NB4 (cell line): ENCODE data around the gene SHKBP1.

Experiments used
- DNase-seq: peaks from one replicate; pipeline ENCODE4 v3.0.0; 2010; ENCODE audit warnings: low read depth
- H3K4me3 ChIP-seq: one replicate; pipeline ENCODE4 v1.5.1; 2011; ENCODE audit warnings: mild to moderate bottlenecking, low read depth, low read length, moderate library complexity
- MYC ChIP-seq: IDR thresholded peaks from 2 replicates; pipeline ENCODE4 v1.6.1; 2011; ENCODE audit warnings: low read depth, low read length
- POLR2A ChIP-seq: IDR thresholded peaks from 2 replicates; pipeline ENCODE4 v1.6.1; 2011; ENCODE audit warnings: mild to moderate bottlenecking; ENCODE audit not compliant: insufficient read length; ENCODE audit errors: extremely low read depth
- TF ChIP-seq, protein P1 (sequence below): IDR thresholded peaks from 2 replicates; pipeline ENCODE4 v1.6.1; 2011; ENCODE audit warnings: low read depth, low read length
- TF ChIP-seq, protein P2 (sequence below): IDR thresholded peaks from one replicate; pipeline ENCODE4 v1.5.1; 2012; ENCODE audit warnings: low read depth, low read length

SHKBP1 gene

GRCh38 chr19:40614622-40615411 lies 38.1 kb downstream of the SHKBP1 start:
- DNase-seq: no peak
- TF ChIP-seq, protein P1, sequence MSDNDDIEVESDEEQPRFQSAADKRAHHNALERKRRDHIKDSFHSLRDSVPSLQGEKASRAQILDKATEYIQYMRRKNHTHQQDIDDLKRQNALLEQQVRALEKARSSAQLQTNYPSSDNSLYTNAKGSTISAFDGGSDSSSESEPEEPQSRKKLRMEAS: no peak
- TF ChIP-seq MYC (no peak), POLR2A (no peak)
- TF ChIP-seq, protein P2, sequence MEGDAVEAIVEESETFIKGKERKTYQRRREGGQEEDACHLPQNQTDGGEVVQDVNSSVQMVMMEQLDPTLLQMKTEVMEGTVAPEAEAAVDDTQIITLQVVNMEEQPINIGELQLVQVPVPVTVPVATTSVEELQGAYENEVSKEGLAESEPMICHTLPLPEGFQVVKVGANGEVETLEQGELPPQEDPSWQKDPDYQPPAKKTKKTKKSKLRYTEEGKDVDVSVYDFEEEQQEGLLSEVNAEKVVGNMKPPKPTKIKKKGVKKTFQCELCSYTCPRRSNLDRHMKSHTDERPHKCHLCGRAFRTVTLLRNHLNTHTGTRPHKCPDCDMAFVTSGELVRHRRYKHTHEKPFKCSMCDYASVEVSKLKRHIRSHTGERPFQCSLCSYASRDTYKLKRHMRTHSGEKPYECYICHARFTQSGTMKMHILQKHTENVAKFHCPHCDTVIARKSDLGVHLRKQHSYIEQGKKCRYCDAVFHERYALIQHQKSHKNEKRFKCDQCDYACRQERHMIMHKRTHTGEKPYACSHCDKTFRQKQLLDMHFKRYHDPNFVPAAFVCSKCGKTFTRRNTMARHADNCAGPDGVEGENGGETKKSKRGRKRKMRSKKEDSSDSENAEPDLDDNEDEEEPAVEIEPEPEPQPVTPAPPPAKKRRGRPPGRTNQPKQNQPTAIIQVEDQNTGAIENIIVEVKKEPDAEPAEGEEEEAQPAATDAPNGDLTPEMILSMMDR: no peak
- H3K4me3 ChIP-seq: no peak overlapping the region

DNA sequence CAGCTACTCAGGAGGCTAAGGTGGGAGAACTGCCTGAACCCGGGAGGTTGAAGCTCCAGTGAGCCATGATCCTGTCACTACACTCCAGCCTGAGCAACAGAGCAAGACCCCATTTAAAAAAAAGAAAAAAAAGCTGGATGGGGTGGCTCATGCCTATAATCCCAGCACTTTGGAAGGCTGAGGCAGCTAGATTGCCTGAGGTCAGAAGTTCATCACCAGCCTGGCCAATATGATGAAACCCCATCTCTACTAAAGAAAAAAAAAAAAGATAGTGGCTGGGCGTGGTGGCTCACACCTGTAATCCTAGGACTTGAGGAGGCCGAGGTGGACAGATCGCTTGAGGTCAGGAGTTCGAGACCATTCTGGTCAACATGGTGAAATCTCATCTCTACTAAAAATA lies 39.5 kb downstream of the SHKBP1 start:
- no peak for DNase-seq
- TF ChIP-seq MYC (no peak), POLR2A (no peak)
- TF ChIP-seq, protein P1: no peak
- TF ChIP-seq, protein P2: no peak
- H3K4me3 ChIP-seq: no peak overlapping the region

DNA sequence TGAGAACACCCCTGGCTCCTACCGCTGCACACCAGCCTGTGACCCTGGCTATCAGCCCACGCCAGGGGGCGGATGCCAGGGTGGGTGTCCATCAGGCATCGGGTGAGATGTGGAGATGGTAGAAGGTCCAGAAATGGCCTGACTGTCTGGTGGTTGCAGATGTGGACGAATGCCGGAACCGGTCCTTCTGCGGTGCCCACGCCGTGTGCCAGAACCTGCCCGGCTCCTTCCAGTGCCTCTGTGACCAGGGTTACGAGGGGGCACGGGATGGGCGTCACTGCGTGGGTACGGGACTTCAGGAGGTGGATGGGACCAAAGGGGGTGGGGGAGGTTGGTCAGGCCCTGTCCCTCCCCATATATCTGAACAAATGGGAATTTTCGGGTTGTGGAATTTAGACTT lies 40.3 kb downstream of the SHKBP1 start:
- no peak overlapping the region for H3K4me3 ChIP-seq
- TF ChIP-seq, protein P1: no peak
- no peak for TF ChIP-seq MYC
- TF ChIP-seq, protein P2: no peak
- no peak for TF ChIP-seq POLR2A
- no peak for DNase-seq

DNA sequence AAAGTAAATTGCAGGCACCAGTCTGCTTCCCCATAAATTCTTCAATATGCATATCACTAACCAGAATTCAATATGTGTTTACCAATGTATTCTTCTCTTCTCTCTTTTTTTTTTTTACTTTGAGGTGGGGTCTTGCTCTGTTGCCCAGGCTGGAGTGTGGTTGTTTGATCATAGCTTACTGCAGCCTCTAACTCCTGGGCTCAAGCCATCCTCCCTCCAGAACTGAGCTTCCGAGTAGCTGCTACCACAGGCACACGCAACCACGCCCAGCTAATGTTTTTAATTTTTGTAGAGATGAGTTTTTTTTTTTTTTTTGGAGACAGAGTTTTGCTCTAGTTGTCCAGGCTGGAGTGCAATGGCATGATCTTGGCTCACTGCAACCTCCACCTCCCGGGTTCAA lies 41.3 kb downstream of the SHKBP1 start:
- TF ChIP-seq, protein P1: no peak
- TF ChIP-seq MYC (no peak), POLR2A (no peak)
- TF ChIP-seq, protein P2: no peak
- H3K4me3 ChIP-seq: no peak overlapping the region
- no peak for DNase-seq

DNA sequence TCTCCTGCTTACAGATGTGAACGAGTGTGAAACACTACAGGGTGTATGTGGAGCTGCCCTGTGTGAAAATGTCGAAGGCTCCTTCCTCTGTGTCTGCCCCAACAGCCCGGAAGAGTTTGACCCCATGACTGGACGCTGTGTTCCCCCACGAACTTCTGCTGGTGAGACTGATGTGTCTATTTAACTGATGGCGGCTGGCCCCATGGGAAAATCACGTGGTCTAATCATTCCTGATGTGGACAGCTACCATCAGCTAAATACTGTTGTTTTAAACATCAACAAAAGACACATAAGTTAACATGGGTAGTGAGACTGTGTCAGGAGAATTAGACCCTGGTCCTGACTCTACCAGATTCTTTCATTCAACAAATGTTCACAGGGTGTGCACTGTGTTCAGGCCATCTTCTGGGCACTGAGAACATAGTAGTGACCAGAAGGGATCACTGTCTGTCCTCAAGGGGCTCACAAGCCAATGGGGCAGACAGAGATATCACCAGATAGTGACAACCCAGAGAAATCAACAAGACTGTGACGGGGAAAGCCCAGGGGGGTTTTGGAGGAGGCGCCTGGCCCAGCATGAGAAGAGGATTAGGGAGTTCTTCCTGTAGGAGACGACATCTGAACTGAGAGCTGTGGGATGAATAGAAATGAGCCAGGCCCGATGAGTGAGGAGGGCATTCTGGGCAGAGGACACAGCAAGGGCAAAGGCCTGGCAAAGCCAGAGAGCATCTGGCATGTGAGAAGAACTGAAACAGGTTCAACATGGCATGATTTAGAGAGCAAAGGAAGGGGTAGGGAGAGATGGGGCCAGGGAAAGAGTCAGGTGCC lies 42.9 kb downstream of the SHKBP1 start:
- H3K4me3 ChIP-seq: no peak overlapping the region
- TF ChIP-seq, protein P1: no peak
- TF ChIP-seq, protein P2: no peak
- TF ChIP-seq MYC (no peak), POLR2A (no peak)
- no peak for DNase-seq
